Stomach smooth muscle (tissue), 2 donors: ENCODE results near the gene YJU2.
"Not testable (repeated sequence)": the region's sequence is repeated elsewhere in the genome, so short reads cannot be mapped to it uniquely, and the experiment has no call there.

Source experiments
- H3K27ac ChIP-seq: one replicate; pipeline ENCODE4 v1.7.0; 2013; ENCODE audit warnings: mild to moderate bottlenecking, low read length, inconsistent platforms
- H3K27me3 ChIP-seq, 2 donors: one replicate each; pipeline ENCODE4 v1.7.0; 2013; ENCODE audit warnings: low read length in 2 of 2; ENCODE audit not compliant: insufficient read depth in 2 of 2, control insufficient read depth in 1 of 2
- H3K36me3 ChIP-seq, 2 donors: one replicate each; pipeline ENCODE4 v1.7.0; 2013; ENCODE audit warnings: low read length in 2 of 2; ENCODE audit not compliant: control insufficient read depth in 2 of 2, insufficient read depth in 2 of 2
- H3K4me1 ChIP-seq: one replicate; pipeline ENCODE4 v1.7.0; 2013; ENCODE audit warnings: low read length; ENCODE audit not compliant: control insufficient read depth, insufficient read depth
- H3K4me3 ChIP-seq, 2 donors: one replicate each; pipeline ENCODE4 v1.7.0; 2013; ENCODE audit warnings: low read length in 2 of 2
- H3K9ac ChIP-seq, 2 donors: one replicate each; pipeline ENCODE4 v1.7.0; 2013; ENCODE audit warnings: low read length in 2 of 2, mild to moderate bottlenecking in 1 of 2
- H3K9me3 ChIP-seq, 2 donors: one replicate each; pipeline ENCODE4 v1.7.0; 2013; ENCODE audit warnings: low read length in 2 of 2; ENCODE audit not compliant: control insufficient read depth in 2 of 2
- donor health status: healthy.
- donor health status: Pancreatic carcinoma.

Gene YJU2

DNA sequence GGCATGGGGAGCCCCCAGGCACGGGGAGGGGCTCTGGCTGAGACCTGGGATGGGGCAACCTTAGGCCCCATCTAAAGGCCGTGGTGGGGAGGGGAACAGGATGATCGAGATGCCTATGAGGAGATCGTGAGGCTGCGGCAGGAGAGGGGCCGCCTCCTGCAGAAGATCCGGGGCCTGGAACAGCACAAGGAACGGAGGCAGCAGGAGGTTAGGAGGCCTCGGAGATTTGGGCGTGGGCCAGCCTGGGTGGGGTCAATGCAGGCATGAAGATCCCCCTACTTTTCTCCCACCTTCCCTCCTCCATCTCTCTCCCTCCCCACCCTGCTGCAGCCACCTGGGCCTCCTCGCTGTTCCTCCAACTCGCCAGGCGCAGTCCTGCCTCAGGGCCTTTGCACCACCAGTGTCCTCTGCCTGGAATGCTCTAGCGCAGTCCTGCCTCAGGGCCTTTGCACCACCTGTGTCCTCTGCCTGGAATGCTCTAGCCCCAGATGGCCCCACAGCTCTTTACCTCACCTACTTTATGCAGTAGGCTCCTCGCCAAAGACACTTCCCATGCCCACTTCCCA, 36.6 kb upstream of the YJU2 start:
- Histone ChIP-seq H3K9me3 (no peaks in the 10 kb centered on the region), H3K27me3 (peaks cover 0 to 11% of the 10 kb centered on the region in 2 donors), H3K36me3 (no peaks in the 10 kb centered on the region), H3K9ac (no peak overlapping the region), H3K4me3 (no peak overlapping the region), H3K27ac (no peak overlapping the region), H3K4me1 (no peaks in the 10 kb centered on the region)

DNA sequence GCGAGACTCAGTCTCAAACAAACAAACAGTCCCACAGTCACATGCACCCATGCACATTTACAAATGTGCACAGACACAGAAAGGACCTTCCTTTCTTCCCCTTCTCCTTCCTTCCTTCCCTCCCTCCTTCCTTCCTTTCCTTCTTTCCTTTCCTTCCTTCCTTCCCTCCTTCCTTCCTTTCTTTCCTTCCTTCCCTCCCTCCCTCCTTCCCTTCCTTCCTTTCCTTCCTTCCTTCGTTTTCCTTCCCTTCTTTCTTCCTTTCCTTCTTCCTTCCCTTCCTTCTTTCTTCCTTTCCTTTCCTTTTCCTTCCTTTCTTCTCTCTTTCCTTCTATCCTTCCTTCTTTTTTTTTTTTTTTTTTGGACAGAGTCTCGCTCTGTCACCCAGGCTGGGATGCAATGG, 33.8 kb upstream of the YJU2 start:
- no peaks in the 10 kb centered on the region for H3K36me3 ChIP-seq
- H3K27me3 ChIP-seq, result peaks cover 0 to 3% of the 10 kb centered on the region in 2 donors
- H3K27ac ChIP-seq, result no peak overlapping the region
- H3K4me1 ChIP-seq, result no peaks in the 10 kb centered on the region
- H3K9me3 ChIP-seq, result no peaks in the 10 kb centered on the region
- H3K9ac ChIP-seq, result no peak overlapping the region
- no peak overlapping the region for H3K4me3 ChIP-seq

DNA sequence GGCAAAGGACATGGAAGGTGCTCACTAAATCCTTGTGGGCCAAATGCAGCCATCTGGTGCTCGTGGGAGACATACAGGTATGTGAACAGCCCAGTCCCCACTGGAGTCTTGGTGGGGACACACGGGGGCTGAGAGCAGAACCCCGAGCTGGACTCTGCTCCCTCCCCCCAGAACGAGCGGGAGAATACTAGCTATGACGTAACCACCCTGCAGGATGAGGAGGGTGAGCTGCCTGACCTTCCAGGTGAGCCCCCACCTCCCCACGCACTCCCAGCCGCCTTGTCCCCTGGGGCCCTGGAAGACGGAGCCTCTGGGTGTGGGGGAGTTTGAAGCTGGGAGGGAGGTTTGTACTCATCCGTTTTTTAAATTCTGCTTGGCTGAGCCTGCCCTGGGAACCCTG, 31.1 kb upstream of the YJU2 start:
- H3K9me3 ChIP-seq, result no peaks in the 10 kb centered on the region
- H3K4me1 ChIP-seq, result no peaks in the 10 kb centered on the region
- H3K27ac ChIP-seq, result no peak overlapping the region
- no peaks in the 10 kb centered on the region for H3K36me3 ChIP-seq
- H3K4me3 ChIP-seq, result no peak overlapping the region
- no peak overlapping the region for H3K9ac ChIP-seq
- H3K27me3 ChIP-seq, result peaks cover 0 to 2% of the 10 kb centered on the region in 2 donors

DNA sequence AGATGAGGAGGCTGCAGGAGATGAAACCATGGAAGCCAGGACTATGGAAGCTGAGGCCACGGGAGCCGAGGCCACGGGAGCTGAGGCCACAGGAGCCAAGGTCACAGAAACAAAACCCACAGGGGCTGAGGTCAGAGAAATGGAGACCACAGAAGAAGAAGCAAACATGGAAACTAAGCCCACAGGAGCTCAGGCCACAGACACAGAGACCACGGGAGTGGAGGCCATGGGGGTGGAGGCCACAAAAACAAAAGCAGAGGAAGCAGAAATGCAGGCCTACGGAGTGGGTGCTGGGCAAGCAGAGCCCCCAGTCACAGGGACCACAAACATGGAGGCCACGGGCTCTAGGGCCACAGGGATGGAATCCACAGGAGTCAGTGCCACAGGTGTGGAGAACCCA, 30.0 kb upstream of the YJU2 start:
- no peak overlapping the region for H3K9ac ChIP-seq
- peaks cover 0 to 2% of the 10 kb centered on the region in 2 donors for H3K27me3 ChIP-seq
- no peak overlapping the region for H3K4me3 ChIP-seq
- no peak overlapping the region for H3K27ac ChIP-seq
- no peaks in the 10 kb centered on the region for H3K9me3 ChIP-seq
- no peaks in the 10 kb centered on the region for H3K4me1 ChIP-seq
- no peaks in the 10 kb centered on the region for H3K36me3 ChIP-seq

DNA sequence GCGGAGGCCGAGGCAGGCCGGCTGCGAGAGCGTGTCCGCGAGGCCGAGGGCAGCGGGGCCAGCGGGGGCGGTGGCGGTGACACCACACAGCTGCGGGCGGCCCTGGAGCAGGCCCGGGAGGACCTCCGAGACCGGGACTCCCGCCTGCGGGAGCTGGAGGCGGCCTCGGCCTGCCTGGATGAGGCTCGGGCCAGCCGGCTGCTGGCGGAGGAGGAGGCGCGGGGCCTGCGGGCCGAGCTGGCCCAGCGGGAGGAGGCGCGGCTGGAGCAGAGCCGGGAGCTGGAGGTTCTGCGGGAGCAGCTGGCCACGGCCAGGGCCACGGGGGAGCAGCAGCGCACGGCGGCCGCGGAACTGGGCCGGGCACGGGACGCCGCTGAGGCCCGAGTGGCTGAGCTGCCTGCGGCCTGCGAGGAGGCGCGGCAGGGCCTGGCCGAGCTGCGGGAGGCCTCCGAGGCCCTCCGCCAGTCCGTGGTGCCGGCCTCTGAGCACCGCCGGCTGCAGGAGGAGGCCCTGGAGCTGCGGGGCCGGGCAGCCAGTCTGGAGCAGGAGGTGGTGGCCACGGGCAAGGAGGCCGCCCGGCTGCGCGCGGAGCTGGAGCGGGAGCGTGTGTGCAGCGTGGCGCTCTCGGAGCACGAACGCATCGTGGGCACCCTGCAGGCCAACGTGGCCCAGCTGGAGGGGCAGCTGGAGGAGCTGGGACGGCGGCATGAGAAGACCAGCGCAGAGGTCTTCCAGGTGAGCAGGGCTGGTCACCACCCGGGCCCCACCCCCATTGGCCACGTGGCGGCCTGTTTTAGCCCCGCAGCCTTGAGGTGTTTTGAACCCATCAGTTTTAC, 29.2 kb upstream of the YJU2 start:
- Histone ChIP-seq H3K27ac (no peak overlapping the region), H3K4me1 (no peaks in the 10 kb centered on the region), H3K9ac (no peak overlapping the region), H3K9me3 (no peaks in the 10 kb centered on the region), H3K4me3 (no peak overlapping the region), H3K36me3 (no peaks in the 10 kb centered on the region), H3K27me3 (peaks cover 0 to 2% of the 10 kb centered on the region in 2 donors)

DNA sequence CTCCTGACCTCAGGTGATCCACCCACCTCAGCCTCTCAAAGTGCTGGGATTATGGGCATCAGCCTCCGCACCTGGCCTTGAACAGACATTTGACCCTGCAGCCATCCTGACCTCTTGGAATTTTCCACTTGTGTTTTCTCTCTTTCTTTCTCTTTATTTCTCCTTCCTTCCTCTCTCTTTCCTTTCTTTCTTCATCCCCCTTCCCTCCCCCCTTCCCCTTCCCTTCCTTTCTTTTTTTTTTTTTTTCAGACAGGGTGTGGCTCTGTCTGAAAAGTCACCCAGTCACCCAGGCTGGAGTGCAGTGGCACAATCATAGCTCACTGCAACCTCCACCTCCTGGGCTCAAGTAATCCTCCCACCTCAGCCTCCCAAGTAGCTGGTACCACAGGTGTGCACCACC, 28.4 kb upstream of the YJU2 start:
- H3K9ac ChIP-seq, H3K27ac ChIP-seq: not testable (repeated sequence)

DNA sequence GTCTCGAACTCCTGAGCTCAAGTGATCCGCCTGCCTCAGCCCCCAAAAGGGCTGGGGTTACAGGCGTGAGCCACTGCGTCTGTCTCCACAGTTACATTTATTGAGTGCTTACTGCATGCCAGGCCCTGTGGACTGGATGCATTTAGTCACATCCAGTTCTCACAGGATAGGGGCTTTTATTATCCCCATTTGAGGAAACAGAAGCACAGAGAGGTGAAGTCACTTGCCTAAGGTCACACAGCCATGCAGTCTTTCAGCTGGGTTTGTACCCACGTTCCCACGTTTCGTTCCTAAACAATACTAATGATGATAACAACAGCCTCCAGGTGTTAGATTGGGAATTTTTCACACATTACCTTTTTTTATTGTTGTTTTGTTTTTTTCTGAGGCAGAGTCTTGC, 26.7 kb upstream of the YJU2 start:
- no peak overlapping the region for H3K27ac ChIP-seq
- H3K9ac ChIP-seq, result no peak overlapping the region
- peaks cover 0 to 2% of the 10 kb centered on the region in 2 donors for H3K27me3 ChIP-seq
- H3K36me3 ChIP-seq, result no peaks in the 10 kb centered on the region
- H3K4me1 ChIP-seq, result no peaks in the 10 kb centered on the region
- H3K4me3 ChIP-seq, result no peak overlapping the region
- no peaks in the 10 kb centered on the region for H3K9me3 ChIP-seq

More for the DNA sequence above, 28.4 kb upstream of the YJU2 start:
- not testable (repeated sequence) for H3K27me3 ChIP-seq, H3K36me3 ChIP-seq, H3K9me3 ChIP-seq, H3K4me3 ChIP-seq, H3K4me1 ChIP-seq

DNA sequence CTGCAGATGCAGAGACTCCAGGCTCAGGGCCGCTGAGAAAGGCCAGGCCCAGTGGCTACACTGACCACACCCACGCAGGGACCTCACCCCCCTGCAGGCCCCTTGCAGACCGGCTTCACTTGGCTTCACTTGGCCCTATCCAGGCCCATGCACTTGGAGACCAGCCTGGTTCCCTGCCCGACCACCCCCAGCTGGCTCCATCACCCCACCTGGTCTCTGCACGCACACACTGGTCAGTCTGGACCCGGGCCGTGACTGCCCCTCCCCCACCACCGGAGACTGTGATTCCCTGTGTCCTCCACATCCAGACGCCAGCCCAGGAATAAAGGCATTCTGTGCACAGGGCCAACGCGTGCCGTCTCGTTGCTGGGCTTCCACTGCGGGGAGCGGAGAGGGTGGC, 22.4 kb upstream of the YJU2 start:
- Histone ChIP-seq H3K4me3 (no peak overlapping the region), H3K9me3 (no peaks in the 10 kb centered on the region), H3K36me3 (no peaks in the 10 kb centered on the region), H3K9ac (no peak overlapping the region), H3K27ac (no peak overlapping the region), H3K27me3 (peaks cover 9 to 15% of the 10 kb centered on the region in 2 donors), H3K4me1 (no peaks in the 10 kb centered on the region)

DNA sequence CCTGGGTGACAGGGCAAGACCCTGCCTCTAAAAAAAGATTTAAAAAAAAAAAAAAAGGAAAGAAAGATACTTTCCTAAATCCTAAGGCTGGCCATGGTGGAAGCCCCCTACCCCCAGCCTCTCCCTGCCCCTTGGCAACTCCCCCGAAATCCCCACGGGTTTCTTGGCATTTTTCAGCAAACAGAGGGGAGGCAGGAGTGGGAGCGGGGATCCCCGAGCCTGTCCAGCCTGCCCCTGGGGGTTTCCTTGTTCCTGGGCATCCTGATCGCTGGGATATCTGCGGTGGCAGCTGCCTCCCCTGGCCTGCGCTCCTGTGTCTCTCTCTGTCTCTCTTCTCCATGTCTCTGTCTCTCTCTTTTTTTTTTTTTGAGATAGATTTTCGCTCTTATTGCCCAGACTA, 21.0 kb upstream of the YJU2 start:
- Histone ChIP-seq H3K9me3 (no peaks in the 10 kb centered on the region), H3K9ac (no peak overlapping the region), H3K27ac (no peak overlapping the region), H3K4me3 (no peak overlapping the region), H3K36me3 (no peaks in the 10 kb centered on the region), H3K27me3 (peaks cover 9 to 19% of the 10 kb centered on the region in 2 donors), H3K4me1 (no peaks in the 10 kb centered on the region)

DNA sequence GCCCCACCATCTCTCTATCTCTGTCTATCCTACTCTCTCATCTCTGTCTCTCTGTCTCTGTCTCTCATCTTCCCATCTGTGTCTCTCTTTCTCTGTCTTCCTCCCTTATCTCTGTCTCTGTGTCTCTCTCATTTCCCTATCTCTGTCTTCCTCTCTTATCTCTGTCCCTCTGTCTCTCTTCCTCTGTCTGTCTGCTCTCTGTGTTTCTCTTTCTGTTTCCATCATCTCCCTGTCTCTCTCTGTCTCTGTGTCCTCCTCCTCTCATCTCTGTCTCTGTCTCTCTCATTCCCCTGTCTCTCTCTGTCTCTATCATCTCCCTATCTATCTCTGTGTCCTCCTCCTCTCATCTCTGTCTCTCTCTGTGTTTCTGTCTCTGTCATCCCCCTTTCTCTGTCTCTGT, 19.1 kb upstream of the YJU2 start:
- H3K27me3 ChIP-seq, result peaks cover 9 to 25% of the 10 kb centered on the region in 2 donors
- H3K9ac ChIP-seq, result no peak overlapping the region
- H3K4me3 ChIP-seq, result no peak overlapping the region
- H3K9me3 ChIP-seq, result no peaks in the 10 kb centered on the region
- no peaks in the 10 kb centered on the region for H3K36me3 ChIP-seq
- no peak overlapping the region for H3K27ac ChIP-seq
- H3K4me1 ChIP-seq, result no peaks in the 10 kb centered on the region

DNA sequence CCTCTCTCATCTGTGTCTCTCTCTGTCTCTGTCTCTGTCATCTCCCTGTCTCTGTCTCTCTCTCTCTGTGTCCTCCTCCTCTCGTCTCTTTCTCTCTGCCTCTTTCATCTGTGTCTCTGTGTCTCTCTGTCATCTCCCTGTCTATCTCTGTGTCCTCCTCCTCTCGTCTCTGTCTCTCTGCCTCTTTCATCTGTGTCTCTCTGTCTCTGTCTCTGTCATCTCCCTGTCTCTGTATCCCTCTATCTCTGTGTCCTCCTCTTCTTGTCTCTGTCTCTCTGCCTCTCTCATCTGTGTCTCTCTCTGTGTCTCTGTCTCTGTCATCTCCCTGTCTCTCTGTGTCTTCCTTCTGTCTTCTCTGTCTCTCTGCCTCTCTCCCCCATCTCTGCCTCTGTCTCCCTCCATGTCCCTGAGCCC, 18.1 kb upstream of the YJU2 start:
- no peaks in the 10 kb centered on the region for H3K4me1 ChIP-seq
- H3K27ac ChIP-seq, result no peak overlapping the region
- H3K36me3 ChIP-seq, result no peaks in the 10 kb centered on the region
- H3K9ac ChIP-seq, result no peak overlapping the region
- H3K4me3 ChIP-seq, result no peak overlapping the region
- no peaks in the 10 kb centered on the region for H3K9me3 ChIP-seq
- H3K27me3 ChIP-seq, result peaks cover 16 to 30% of the 10 kb centered on the region in 2 donors
